ENCODE data around the gene AMOTL2.

AMOTL2 gene

DNA sequence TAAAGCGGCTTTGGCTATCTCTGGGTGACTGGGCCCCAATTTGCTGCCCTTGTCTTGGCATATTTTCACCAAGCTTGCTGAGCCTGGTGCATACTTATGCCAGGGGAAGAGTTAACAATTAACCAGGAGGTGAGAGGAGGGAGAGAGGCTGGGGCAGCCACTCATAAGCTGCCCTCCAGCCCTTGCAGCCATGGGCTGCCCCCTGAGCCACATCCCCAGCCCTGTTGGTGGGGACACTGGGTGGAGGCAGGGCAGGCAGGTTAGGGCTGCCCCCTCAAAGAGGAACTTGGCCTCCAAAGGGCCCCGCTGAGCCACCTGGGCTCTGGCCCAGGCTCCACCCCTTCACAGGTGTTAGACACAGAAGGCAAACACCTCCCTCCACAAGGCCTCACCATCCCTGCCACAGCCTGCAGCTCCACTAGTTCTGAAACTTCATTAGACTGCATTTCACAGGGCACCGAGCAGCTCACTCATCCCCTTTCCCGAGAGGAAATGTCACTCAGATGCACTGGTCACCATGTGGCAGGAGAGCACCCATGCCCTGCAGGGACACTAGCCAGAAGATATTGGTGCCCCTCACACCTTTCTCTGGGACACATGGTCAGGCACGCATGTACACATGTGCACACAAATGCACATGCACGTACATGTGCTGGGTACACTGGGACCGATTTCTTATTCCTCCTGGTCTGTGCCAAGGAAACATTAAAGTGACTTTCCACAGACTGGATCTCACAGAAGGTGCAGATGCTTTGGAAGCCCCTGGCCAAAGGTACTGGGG, 20.2 kb downstream of the AMOTL2 start:
- in situ Hi-C loops (cut with MboI; ENCODE audit: low sequenced_read_pairs) = no loop called here

DNA sequence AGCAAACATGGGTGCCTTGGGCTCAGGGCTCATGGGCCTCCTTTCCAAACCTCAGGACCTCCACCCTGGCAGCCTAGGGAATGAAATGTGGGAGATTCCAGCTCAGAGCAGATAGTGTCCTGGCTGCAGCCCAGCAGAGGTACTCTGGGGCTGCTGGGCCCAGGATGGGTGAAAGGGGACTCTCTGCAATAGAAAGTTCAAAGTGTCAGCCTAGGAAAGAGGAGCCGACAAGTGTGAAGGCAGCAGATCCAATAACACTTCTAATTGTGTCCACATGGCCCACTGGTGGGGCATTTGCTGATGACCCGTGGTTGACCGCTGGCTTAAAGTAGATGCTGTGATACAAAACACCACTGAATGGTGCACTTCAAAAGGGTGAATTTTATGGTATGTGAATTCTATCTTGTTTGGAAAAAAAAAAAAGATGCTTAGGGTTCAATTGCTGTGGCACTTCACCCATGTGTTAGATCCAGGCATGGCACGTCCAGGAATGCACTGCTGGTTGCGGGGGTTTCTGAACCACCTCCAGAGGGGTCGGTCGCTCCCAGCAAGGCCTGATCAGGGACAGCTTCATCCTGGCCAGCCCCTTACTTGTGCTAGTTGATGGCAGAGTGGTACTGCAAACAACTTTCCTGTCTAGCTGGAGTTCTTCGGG, 20.9 kb downstream of the AMOTL2 start:
- in situ Hi-C loops (cut with MboI; ENCODE audit: low sequenced_read_pairs) = no loop called here

GRCh38 chr3:134352031-134352671, 22.1 kb downstream of the AMOTL2 start:
- in situ Hi-C loops (cut with MboI; ENCODE audit: low sequenced_read_pairs) = no loop called here

DNA sequence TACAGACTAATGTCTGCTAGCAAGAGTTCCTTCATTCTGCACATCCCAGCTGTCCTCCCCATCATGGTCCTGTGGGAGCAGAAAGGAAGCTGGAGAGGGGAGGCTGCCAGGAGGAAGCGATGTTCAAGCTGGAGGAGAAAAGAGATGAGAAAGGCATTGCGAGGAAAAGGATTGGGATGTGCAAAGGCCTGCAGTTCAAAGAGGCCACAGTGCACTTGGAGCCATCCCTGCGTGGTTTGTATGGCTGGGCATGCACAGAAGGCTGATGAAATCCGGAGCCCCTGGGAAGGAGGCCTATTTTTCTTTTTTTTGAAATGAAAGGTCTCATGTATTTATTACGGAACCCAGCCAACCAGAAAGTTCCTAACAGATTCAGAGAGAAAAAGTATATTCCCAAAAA, 22.8 kb downstream of the AMOTL2 start:
- in situ Hi-C loops (cut with MboI; ENCODE audit: low sequenced_read_pairs) = no loop called here

- in situ Hi-C loops (cut with MboI; ENCODE audit: low sequenced_read_pairs) = no loop called here
Measured at GRCh38 chr3:134350861-134351311, 23.4 kb downstream of the AMOTL2 start.

DNA sequence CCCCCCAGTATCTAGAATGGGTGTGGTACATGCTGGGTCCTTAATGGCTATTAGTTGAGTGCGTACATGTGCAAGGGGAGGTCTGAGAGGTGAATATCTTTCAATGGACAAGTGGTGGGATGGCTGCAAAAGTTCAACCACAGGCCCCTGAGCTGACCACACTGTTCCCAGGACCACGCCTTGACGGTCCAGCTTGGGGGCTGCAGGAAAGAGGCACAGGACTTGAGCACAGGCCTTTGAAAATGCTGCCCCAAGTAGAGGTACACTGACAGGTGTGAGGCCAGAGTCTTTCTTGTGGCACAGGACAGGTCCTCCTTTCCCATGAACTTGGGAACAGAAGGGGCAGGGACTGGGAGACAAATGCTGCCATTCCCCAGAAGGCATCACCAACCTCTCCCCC, 24.0 kb downstream of the AMOTL2 start:
- in situ Hi-C loops (cut with MboI; ENCODE audit: low sequenced_read_pairs) = no loop called here

DNA sequence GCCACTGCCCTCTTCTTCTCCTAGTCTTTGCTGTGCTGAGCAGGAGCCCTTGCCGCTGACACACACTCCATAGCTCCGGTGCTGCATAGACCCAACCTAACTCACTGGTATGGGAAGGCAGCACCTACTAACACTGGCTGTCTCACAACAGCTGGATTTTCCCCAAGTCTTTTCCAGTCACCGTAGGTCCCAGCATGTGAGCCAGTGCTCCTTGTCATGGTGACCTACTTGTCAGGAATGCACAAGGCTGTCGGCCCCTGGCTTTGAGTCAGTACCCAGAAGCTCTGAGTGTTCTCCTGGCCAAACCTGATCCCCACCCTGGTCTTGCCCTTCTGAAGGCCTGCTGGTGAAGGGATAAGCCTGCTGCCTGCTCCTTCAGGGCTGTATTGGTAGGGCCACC, 25.7 kb downstream of the AMOTL2 start:
- in situ Hi-C loops (cut with MboI; ENCODE audit: low sequenced_read_pairs) = no loop called here

GRCh38 chr3:134347551-134347950, 26.7 kb downstream of the AMOTL2 start:
- in situ Hi-C loops (cut with MboI; ENCODE audit: low sequenced_read_pairs) = no loop called here

DNA sequence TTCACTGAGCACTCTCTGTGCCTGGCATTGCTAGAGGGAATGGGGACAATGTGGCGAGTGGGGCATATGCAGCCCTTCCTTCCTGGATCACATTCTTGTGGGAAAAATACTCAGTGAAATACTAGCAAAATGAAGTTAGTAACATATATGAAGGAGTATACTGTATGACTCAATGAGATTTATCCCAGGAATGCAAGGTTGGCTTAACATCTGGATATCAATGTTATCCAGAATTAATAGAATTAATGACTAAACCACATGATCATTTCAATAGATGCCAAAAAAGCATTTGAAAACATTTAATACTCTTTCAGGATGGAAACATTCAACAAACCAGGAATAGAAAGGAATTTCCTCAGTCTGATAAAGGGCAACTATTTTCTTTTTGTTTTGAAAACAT, 27.5 kb downstream of the AMOTL2 start:
- in situ Hi-C loops (cut with MboI; ENCODE audit: low sequenced_read_pairs) = no loop called here

GRCh38 chr3:134345202-134345601, 29.0 kb downstream of the AMOTL2 start:
- in situ Hi-C loops (cut with MboI; ENCODE audit: low sequenced_read_pairs) = no loop called here

- in situ Hi-C loops (cut with MboI; ENCODE audit: low sequenced_read_pairs) = no loop called here
Measured at GRCh38 chr3:134344560-134344959, 29.7 kb downstream of the AMOTL2 start.

DNA sequence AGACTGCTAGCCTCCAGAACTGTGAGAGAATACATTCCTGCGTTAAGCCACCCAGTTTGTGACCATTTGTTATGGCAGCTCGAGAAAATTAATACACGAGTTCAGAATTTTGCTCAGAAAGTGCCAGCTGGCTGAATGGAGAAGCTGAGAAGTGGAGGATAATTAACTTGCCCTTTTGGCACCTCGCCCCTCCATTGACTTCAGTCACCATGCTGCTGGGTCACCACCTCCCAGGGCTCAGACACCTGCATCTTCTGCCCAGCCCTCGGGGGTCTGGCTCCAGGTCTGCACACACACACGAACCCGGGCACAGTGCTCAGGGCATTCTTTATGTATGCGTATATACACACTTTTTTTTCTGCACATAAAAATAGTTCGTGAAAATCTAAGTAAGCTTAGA, 32.0 kb downstream of the AMOTL2 start:
- in situ Hi-C loops (cut with MboI; ENCODE audit: low sequenced_read_pairs) = no loop called here

GRCh38 chr3:134341389-134341788, 32.9 kb downstream of the AMOTL2 start:
- in situ Hi-C loops (cut with MboI; ENCODE audit: low sequenced_read_pairs) = no loop called here

DNA sequence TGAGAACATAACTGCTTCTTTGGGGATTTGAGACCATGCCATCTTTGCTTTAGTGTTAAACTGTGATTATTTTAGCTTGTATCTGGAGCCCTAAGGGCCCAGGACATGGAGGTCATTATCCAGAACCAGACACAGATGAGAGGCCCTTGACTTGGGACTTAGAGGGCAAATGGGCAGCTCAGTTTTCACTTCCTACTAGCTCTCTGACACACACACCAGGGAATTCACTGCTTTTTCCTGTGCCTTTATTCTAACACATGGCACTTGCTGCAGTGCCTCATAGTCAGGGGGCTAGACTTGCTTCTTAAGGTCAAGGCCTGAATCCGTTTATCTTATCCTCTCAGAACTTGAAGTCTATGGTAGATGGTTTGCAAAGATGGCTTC, 33.3 kb downstream of the AMOTL2 start:
- in situ Hi-C loops (cut with MboI; ENCODE audit: low sequenced_read_pairs) = no loop called here

DNA sequence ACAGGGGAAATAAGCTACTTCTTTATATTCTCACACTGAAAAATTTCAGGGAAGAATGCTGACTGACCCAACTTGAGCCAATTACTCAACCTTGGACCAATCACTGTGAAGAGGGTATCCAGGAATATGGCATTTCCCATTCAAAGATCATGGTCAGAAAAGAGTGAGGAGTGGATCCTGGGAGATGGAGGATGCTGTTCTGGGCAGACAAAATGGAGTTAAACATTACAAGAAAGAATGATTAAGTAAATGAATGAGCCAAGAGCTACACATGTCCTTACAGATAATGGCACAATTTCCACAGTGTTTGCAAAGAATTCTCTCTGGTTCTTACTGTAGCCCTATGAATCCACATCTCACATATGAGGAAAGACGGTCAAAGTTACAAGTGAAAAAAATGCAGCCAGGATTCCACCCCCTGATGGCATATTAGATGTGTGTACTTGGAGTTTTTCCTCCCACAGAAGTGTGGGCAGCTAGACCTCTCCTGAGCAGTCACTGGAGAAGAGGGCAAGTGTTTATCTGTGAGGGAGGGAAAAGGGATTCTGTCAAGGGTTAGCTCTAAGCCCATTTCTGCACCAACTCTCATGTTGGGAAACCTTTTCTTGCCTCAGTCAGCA, 33.8 kb downstream of the AMOTL2 start:
- in situ Hi-C loops (cut with MboI; ENCODE audit: low sequenced_read_pairs) = no loop called here

- in situ Hi-C loops (cut with MboI; ENCODE audit: low sequenced_read_pairs) = no loop called here
Measured at GRCh38 chr3:134339913-134340312, 34.3 kb downstream of the AMOTL2 start.

GRCh38 chr3:134339331-134339730, 34.9 kb downstream of the AMOTL2 start:
- in situ Hi-C loops (cut with MboI; ENCODE audit: low sequenced_read_pairs) = no loop called here

DNA sequence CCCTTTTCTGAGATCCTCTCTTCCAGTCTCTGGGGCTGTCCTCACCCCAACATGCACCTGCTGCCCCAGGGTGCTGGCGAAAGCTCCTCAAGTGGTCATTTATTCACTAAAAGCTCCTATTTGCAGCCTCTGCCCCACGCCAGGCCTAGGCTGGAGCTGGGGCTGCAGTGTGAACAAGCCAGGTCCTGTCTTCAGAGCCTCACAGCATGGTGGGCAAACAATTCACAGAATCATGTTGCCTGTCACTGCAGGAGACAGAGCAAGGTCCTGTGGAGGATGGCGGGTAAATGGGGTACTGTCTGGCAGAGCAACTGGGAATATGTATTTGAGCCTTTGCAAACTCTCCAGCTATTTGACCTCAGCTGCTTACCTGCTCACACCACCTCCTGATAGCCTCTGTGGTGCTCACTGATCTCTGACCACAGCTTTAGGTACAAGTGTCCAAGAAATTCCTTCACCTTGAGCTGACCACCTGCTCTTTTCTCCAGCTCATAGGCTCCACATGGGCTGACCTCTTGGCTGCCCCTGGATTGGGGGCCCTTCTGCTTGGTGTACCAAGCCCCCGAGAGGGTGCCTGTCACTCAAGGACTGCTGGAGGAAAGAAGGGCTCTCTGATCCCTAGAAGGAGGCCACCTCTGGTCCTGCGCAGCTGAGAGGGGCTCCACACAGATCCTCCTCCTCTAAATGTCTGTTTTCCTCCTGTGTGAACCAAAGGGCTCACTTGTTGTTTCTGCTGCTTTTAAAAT, 35.6 kb downstream of the AMOTL2 start:
- in situ Hi-C loops (cut with MboI; ENCODE audit: low sequenced_read_pairs) = no loop called here

DNA sequence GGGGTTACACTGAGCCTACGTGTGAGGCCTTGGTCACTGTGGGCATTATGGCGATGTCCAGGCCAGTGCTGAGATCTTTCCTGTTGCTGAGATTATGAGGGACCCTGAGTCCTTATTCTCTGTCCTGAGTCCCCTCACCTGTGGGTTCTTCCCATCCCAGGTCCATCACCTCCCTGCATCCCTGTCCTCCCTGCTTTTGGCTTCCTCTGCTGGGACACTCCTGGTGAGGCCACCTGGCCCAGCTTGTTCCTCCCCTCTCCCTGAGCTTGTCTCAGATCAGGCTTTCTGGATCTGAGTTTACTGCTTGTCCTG, 36.1 kb downstream of the AMOTL2 start:
- in situ Hi-C loops (cut with MboI; ENCODE audit: low sequenced_read_pairs) = no loop called here

- in situ Hi-C loops (cut with MboI; ENCODE audit: low sequenced_read_pairs) = no loop called here
Measured at GRCh38 chr3:134337511-134338200, 36.6 kb downstream of the AMOTL2 start.

DNA sequence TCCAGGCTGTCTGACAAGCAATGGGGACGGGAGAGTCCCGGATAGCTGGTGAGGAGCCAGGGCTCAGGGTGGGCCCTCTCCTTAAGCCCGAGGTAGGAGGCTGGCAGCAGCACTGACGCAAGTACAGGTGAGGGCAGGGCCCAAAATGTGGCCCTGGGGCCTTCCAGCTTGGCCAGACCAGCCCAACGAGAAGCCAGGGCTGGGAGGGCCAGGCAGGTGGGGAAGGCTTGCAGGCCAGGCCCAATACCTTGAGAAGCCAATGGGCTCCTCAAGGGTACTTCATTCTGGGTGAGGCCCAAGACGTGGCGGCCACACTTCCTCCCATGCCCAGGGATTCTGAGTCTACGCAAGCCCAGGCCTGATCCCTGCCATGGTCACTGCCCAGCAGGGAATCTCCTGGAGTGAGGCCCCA, 37.2 kb downstream of the AMOTL2 start:
- in situ Hi-C loops (cut with MboI; ENCODE audit: low sequenced_read_pairs) = no loop called here
